PC-9 (cell line): ENCODE data around the gene RIMKLB. TPM values are rescaled to one million over a fixed set of nuclear protein-coding genes. Genes with fewer than 3 reads are reported as not detected.

Experiments
- BruUV-seq: library from RNA; stranded (reverse); fragments of 400-500 nt; replicated peaks from 2 replicates; lab custom pipeline; 2021; lab: Mats Ljungman, UMichigan
- CTCF ChIA-PET: fragments of 300-600 bp; sonication (Branson Sonifier 250); formaldehyde crosslinking; loops from one replicate; lab custom pipeline; 2022; ENCODE audit warnings: antibody characterized with exemption; lab: Charles Lee
- POLR2A ChIA-PET: fragments of 300-600 bp; sonication (Branson Sonifier 250); formaldehyde crosslinking; loops from one replicate; lab custom pipeline; 2022; ENCODE audit warnings: antibody characterized with exemption; ENCODE audit not compliant: unreplicated experiment; lab: Charles Lee
- DNase-seq, 2 experiments: peaks; one replicate each; pipeline versions ENCODE4 v3.0.0 to v3.0.0-alpha.2; 2015 to 2022; ENCODE audit warnings: mixed read lengths in 1 of 2
- H2AFZ ChIP-seq: fragments of 200-600 bp; sonication (generic); 2 replicates; pipeline ENCODE4 v1.8.1; 2017; ENCODE audit warnings: antibody characterized with exemption
- H3F3A ChIP-seq: fragments of 200-600 bp; sonication (generic); 2 replicates; pipeline ENCODE4 v1.8.1; 2017; ENCODE audit warnings: antibody characterized with exemption, mild to moderate bottlenecking, low read depth; ENCODE audit not compliant: insufficient read depth
- H3K27ac ChIP-seq: fragments of 200-600 bp; sonication (generic); 2 replicates; pipeline ENCODE4 v1.6.1; 2016; ENCODE audit warnings: mixed run types
- H3K27me3 ChIP-seq: fragments of 200-600 bp; sonication (generic); 2 replicates; pipeline ENCODE4 v1.6.1; 2016; ENCODE audit warnings: low read depth, mixed run types; ENCODE audit not compliant: insufficient read depth
- H3K36me3 ChIP-seq: fragments of 200-600 bp; sonication (generic); 2 replicates; pipeline ENCODE4 v1.6.1; 2016; ENCODE audit warnings: low read depth, mixed run types
- H3K4me1 ChIP-seq: fragments of 200-600 bp; sonication (generic); replicated peaks from 2 replicates; pipeline ENCODE4 v1.6.1; 2016; ENCODE audit warnings: mixed run types; ENCODE audit not compliant: insufficient read depth
- H3K4me2 ChIP-seq: fragments of 200-600 bp; sonication (generic); 2 replicates; pipeline ENCODE4 v1.6.1; 2017; ENCODE audit warnings: mixed run types
- H3K4me3 ChIP-seq: fragments of 200-600 bp; sonication (generic); 2 replicates; pipeline ENCODE4 v1.6.1; 2016; ENCODE audit warnings: mixed run types
- H3K79me2 ChIP-seq: fragments of 200-600 bp; sonication (generic); 2 replicates; pipeline ENCODE4 v1.6.1; 2017; ENCODE audit warnings: low read depth, mixed run types
- H3K9me2 ChIP-seq: fragments of 200-600 bp; sonication (generic); 2 replicates; pipeline ENCODE4 v1.8.1; 2017; ENCODE audit warnings: mild to moderate bottlenecking; ENCODE audit not compliant: insufficient read depth
- H3K9me3 ChIP-seq: fragments of 200-600 bp; sonication (generic); 2 replicates; pipeline ENCODE4 v1.8.1; 2016; ENCODE audit warnings: low read depth; ENCODE audit not compliant: insufficient read depth
- H4K20me1 ChIP-seq: fragments of 200-600 bp; sonication (generic); 2 replicates; pipeline ENCODE4 v1.8.1; 2017; ENCODE audit not compliant: insufficient read depth
- EZH2 ChIP-seq: fragments of 200-600 bp; sonication (generic); IDR thresholded peaks from 2 replicates; pipeline ENCODE4 v1.8.0; 2017; ENCODE audit warnings: antibody characterized with exemption, low read depth
- intact Hi-C: fragments of 100-400 bp; cut with micrococcal nuclease; formaldehyde crosslinking; loops from one replicate; pipeline ENCODE4 v1.10.0; 2022; ENCODE audit not compliant: unreplicated experiment
- total RNA-seq: library from RNA; stranded (reverse); gene quantifications from 2 replicates; pipeline ENCODE4 v1.2.3, GENCODE V29; 2021
- TF ChIP-seq, protein P1 (sequence below): fragments of 200-600 bp; sonication (generic); conservative IDR thresholded peaks from 2 replicates; pipeline ENCODE4 v1.6.1; 2017; ENCODE audit warnings: mixed run types, antibody characterized with exemption, mild to moderate bottlenecking, moderate library complexity

The RIMKLB gene
- total RNA-seq, 1 experiment from 2014 or later, result 64.8 TPM

GRCh38 chr12:8685051-8685450 lies 12.7 kb upstream of the RIMKLB start:
- Histone ChIP-seq H3K9me2 (no peaks in the 10 kb centered on the region), H3K4me3 (no peak overlapping the region), H3F3A (peaks cover 10% of the 10 kb centered on the region; the same call in 1 of the 2 replicates), H3K27ac (no peak overlapping the region), H3K36me3 (no peaks in the 10 kb centered on the region), H3K4me2 (no peak overlapping the region), H3K9me3 (no peaks in the 10 kb centered on the region), H4K20me1 (no peaks in the 10 kb centered on the region), H3K27me3 (no peaks in the 10 kb centered on the region), H3K79me2 (no peaks in the 10 kb centered on the region), H3K4me1 (peaks cover 24% of the 10 kb centered on the region), H2AFZ (0 out of 2 replicates have a peak overlapping the region, but pooled peaks have one; percentile 19)
- ChIA-PET CTCF (interaction anchor here (1.1 kb wide), 1 partner anchor 134 kb away, joined by 4 read pairs; no protein-coding TSS in a partner anchor), POLR2A (interaction anchor here (0.5 kb wide), 1 partner anchor 932 kb away, joined by 9 read pairs; no protein-coding TSS in a partner anchor)
- DNase-seq, result no peak
- intact Hi-C loops, result no loop called here
- BruUV-seq, result no TSS peak
- TF ChIP-seq, protein P1, sequence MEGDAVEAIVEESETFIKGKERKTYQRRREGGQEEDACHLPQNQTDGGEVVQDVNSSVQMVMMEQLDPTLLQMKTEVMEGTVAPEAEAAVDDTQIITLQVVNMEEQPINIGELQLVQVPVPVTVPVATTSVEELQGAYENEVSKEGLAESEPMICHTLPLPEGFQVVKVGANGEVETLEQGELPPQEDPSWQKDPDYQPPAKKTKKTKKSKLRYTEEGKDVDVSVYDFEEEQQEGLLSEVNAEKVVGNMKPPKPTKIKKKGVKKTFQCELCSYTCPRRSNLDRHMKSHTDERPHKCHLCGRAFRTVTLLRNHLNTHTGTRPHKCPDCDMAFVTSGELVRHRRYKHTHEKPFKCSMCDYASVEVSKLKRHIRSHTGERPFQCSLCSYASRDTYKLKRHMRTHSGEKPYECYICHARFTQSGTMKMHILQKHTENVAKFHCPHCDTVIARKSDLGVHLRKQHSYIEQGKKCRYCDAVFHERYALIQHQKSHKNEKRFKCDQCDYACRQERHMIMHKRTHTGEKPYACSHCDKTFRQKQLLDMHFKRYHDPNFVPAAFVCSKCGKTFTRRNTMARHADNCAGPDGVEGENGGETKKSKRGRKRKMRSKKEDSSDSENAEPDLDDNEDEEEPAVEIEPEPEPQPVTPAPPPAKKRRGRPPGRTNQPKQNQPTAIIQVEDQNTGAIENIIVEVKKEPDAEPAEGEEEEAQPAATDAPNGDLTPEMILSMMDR, result no peak
- TF ChIP-seq EZH2, result no peak

- no peaks in the 10 kb centered on the region for H3K36me3 ChIP-seq
- peak; percentile 59 to 71 for DNase-seq
- H3K4me1 ChIP-seq, result peaks cover 13% of the 10 kb centered on the region; the same call in 1 of the 2 replicates
- no peaks in the 10 kb centered on the region for H4K20me1 ChIP-seq
- no peaks in the 10 kb centered on the region for H3F3A ChIP-seq
- 0 out of 2 replicates have a peak overlapping the region, but pooled peaks have one; percentile 12 for H2AFZ ChIP-seq
- TF ChIP-seq, protein P1, result no peak
- TF ChIP-seq EZH2, result no peak
- BruUV-seq, result no TSS peak
- no peak overlapping the region for H3K4me3 ChIP-seq
- CTCF ChIA-PET, result interaction anchor here (0.6 to 1.0 kb wide), 6 partner anchors 10 to 361 kb away, joined by 3 to 10 read pairs (median 6); partner anchors contain the start of gene RIMKLB
- no peaks in the 10 kb centered on the region for H3K9me3 ChIP-seq
- H3K9me2 ChIP-seq, result no peaks in the 10 kb centered on the region
- POLR2A ChIA-PET, result interaction anchor here (0.6 to 1.4 kb wide), 7 partner anchors 9 to 636 kb away, joined by 3 to 39 read pairs (median 8); partner anchors contain the start of gene RIMKLB
- H3K4me2 ChIP-seq, result peak overlapping the region; percentile 50
- no peaks in the 10 kb centered on the region for H3K27me3 ChIP-seq
- intact Hi-C loops, result no loop called here
- no peaks in the 10 kb centered on the region for H3K79me2 ChIP-seq
- no peak overlapping the region for H3K27ac ChIP-seq
Observed at GRCh38 chr12:8687846-8688601, 9.8 kb upstream of the RIMKLB start.

- Histone ChIP-seq H3K27ac (no peak overlapping the region), H4K20me1 (no peaks in the 10 kb centered on the region), H3K27me3 (no peaks in the 10 kb centered on the region), H3K36me3 (no peaks in the 10 kb centered on the region), H3K4me2 (no peak overlapping the region), H3K9me3 (no peaks in the 10 kb centered on the region), H3K9me2 (no peaks in the 10 kb centered on the region), H2AFZ (no peak overlapping the region), H3F3A (no peaks in the 10 kb centered on the region), H3K4me3 (no peak overlapping the region), H3K4me1 (peaks cover 13% of the 10 kb centered on the region; the same call in 1 of the 2 replicates), H3K79me2 (no peaks in the 10 kb centered on the region)
- TF ChIP-seq, protein P1, result no peak
- no peak for TF ChIP-seq EZH2
- BruUV-seq, result no TSS peak
- no peak for DNase-seq
- intact Hi-C loops, result no loop called here
- CTCF ChIA-PET, result interaction anchor here (0.6 kb wide), 1 partner anchor 12 kb away, joined by 4 read pairs; no protein-coding TSS in a partner anchor
- POLR2A ChIA-PET, result no interaction called here
Observed at GRCh38 chr12:8689681-8690080, 8.1 kb upstream of the RIMKLB start.
